Measurements from ENCODE around the gene GLO1.

- TF ChIP-seq CTCF (IDR thresholded peaks at IDR 0.05) (no peak), EZH2 (IDR thresholded peaks at IDR 0.05; ENCODE audit: borderline replicate concordance, insufficient read depth, low read depth, low read length, poor library complexity, severe bottlenecking) (no peak)
Observed at GRCh38 chr6:38684237-38684636, 18.7 kb downstream of the GLO1 start.

Data from B cell (primary cell).